Measurements from ENCODE around the gene MDH2.
A peak's percentile ranks its signal among the peaks of the same experiment; 100 is the strongest.

Gene MDH2

DNA sequence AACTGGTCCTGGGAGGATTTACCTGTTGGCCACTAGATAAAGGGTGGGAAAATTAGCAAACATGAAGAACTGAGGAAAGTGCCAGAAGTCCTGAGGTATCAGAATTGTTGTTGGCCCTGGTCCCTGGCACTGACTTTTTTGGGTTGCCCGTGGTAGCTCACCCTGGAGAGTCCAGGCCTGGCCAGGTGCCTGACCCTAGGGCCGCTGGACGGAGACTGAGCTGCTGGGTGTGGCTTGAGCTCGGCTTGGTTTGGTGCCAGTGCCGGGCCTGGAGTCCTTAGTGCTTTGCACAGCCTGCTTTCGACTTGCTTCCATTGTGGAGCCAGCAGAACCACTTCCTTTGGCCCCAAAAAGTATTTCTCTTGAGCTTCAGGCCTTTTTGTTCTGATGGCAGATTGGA, 12.9 kb downstream of the MDH2 start:
- ChIA-PET POLR2A (interaction anchor here (0.7 kb wide), 1 partner anchor 137 kb away, joined by 3 read pairs; no protein-coding TSS in a partner anchor), CTCF (no interaction called here)
- peak; percentile 9 for DNase-seq (ENCODE audit: extremely low spot score)
- TF ChIP-seq, protein P1, sequence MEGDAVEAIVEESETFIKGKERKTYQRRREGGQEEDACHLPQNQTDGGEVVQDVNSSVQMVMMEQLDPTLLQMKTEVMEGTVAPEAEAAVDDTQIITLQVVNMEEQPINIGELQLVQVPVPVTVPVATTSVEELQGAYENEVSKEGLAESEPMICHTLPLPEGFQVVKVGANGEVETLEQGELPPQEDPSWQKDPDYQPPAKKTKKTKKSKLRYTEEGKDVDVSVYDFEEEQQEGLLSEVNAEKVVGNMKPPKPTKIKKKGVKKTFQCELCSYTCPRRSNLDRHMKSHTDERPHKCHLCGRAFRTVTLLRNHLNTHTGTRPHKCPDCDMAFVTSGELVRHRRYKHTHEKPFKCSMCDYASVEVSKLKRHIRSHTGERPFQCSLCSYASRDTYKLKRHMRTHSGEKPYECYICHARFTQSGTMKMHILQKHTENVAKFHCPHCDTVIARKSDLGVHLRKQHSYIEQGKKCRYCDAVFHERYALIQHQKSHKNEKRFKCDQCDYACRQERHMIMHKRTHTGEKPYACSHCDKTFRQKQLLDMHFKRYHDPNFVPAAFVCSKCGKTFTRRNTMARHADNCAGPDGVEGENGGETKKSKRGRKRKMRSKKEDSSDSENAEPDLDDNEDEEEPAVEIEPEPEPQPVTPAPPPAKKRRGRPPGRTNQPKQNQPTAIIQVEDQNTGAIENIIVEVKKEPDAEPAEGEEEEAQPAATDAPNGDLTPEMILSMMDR (IDR thresholded peaks at IDR 0.05; ENCODE audit: control extremely low read depth, extremely low read depth, low read depth, missing control alignments) = no peak

GRCh38 chr7:76062254-76062653, 14.3 kb downstream of the MDH2 start:
- DNase-seq (ENCODE audit: extremely low spot score) = no peak
- ChIA-PET POLR2A (no interaction called here), CTCF (no interaction called here)
- TF ChIP-seq, protein P1 (IDR thresholded peaks at IDR 0.05; ENCODE audit: control extremely low read depth, extremely low read depth, low read depth, missing control alignments) = no peak

DNA sequence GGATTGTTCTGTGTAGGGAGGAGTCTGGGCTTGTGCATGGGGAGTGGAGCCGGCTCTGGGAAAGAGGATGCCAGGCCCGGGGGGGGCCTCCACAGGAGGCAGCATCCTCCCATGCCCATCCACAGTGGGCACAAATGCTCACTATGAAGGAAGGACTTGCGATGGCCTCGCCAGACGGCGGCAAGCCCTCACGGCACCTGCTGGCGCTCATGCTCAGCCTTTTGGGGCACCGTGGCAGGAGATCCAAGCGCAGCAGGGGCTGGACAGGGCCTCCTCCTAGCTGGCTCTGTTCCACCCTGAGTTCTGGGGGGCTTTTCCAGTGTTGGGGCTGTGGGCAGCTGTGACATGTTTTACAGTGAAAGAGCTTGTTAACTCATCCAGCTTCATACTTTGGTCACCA, 15.2 kb downstream of the MDH2 start:
- TF ChIP-seq, protein P1 (IDR thresholded peaks at IDR 0.05; ENCODE audit: control extremely low read depth, extremely low read depth, low read depth, missing control alignments) = no peak
- CTCF ChIA-PET = no interaction called here
- DNase-seq (ENCODE audit: extremely low spot score) = peak; percentile 8
- POLR2A ChIA-PET = no interaction called here

- peak; percentile 8 for DNase-seq (ENCODE audit: extremely low spot score)
- POLR2A ChIA-PET = no interaction called here
- TF ChIP-seq, protein P1 (IDR thresholded peaks at IDR 0.05; ENCODE audit: control extremely low read depth, extremely low read depth, low read depth, missing control alignments) = no peak
- CTCF ChIA-PET = no interaction called here
These were observed 15.6 kb downstream of the MDH2 start for GRCh38 chr7:76063525-76063924.

- ChIA-PET POLR2A (no interaction called here), CTCF (no interaction called here)
- DNase-seq (ENCODE audit: extremely low spot score) = peak; percentile 8
- TF ChIP-seq, protein P1 (IDR thresholded peaks at IDR 0.05; ENCODE audit: control extremely low read depth, extremely low read depth, low read depth, missing control alignments) = no peak
These were observed 16.5 kb downstream of the MDH2 start for GRCh38 chr7:76064208-76064970.

GRCh38 chr7:76065016-76065612, 17.2 kb downstream of the MDH2 start:
- TF ChIP-seq, protein P1 (IDR thresholded peaks at IDR 0.05; ENCODE audit: control extremely low read depth, extremely low read depth, low read depth, missing control alignments) = no peak
- CTCF ChIA-PET = no interaction called here
- POLR2A ChIA-PET = no interaction called here
- DNase-seq (ENCODE audit: extremely low spot score) = peak; percentile 8

All from GM10248 (cell line).